HG02943 (cell line): ENCODE measurements around the gene BMI1.

Experiments used
- ATAC-seq: cut with Tn5 transposase; IDR thresholded peaks from one replicate; pipeline ENCODE4 v1.9.1; 2021; ENCODE audit warnings: mild to moderate bottlenecking, low read depth, moderate library complexity; ENCODE audit not compliant: unreplicated experiment

BMI1 gene

GRCh38 chr10:22319547-22319979 is 1.3 kb upstream of the BMI1 start:
- ATAC-seq, result no peak

- ATAC-seq, result no peak
These were observed 830 bp upstream of the BMI1 start for GRCh38 chr10:22319980-22320558.

GRCh38 chr10:22321156-22321923 is 441 bp downstream of the BMI1 start:
- ATAC-seq, result no peak

GRCh38 chr10:22321924-22322640 is 1.2 kb downstream of the BMI1 start:
- ATAC-seq, result no peak

- ATAC-seq, result no peak
These were observed 1.8 kb downstream of the BMI1 start for GRCh38 chr10:22322641-22323160.

GRCh38 chr10:22323538-22324305 is 2.8 kb downstream of the BMI1 start:
- ATAC-seq, result no peak

GRCh38 chr10:22324413-22324812 is 3.5 kb downstream of the BMI1 start:
- ATAC-seq, result no peak

GRCh38 chr10:22324893-22325271 is 4.0 kb downstream of the BMI1 start:
- no peak for ATAC-seq

- no peak for ATAC-seq
These were observed 4.6 kb downstream of the BMI1 start for GRCh38 chr10:22325272-22326144.

GRCh38 chr10:22326145-22326702 is 5.3 kb downstream of the BMI1 start:
- ATAC-seq, result no peak

- ATAC-seq, result no peak
These were observed 8.3 kb downstream of the BMI1 start for GRCh38 chr10:22329150-22329549.

GRCh38 chr10:22332116-22332692 is 11.3 kb downstream of the BMI1 start:
- ATAC-seq, result no peak

- no peak for ATAC-seq
These were observed 12.5 kb downstream of the BMI1 start for GRCh38 chr10:22333167-22333974.

GRCh38 chr10:22333975-22334282 is 13.0 kb downstream of the BMI1 start:
- ATAC-seq, result no peak

GRCh38 chr10:22334414-22335172 is 13.7 kb downstream of the BMI1 start:
- no peak for ATAC-seq

GRCh38 chr10:22335173-22335933 is 14.5 kb downstream of the BMI1 start:
- ATAC-seq, result peak; percentile 50
